ENCODE measurements around the gene RPS6KA3.

Gene RPS6KA3

GRCh38 chrX:20267607-20267930 lies 860 bp upstream of the RPS6KA3 start:
- Histone ChIP-seq H3K27ac (ENCODE audit: low read depth, low read length) (peak overlapping the region; percentile 74), H3K4me1 (ENCODE audit: control insufficient read depth in 5 of 5, insufficient read depth in 5 of 5, low read length in 5 of 5) (peaks cover 0 to 9% (median 5%) of the 10 kb centered on the region in 5 donors), H3K4me3 (ENCODE audit: low read depth in 1 of 5, low read length in 5 of 5) (peak overlapping the region; percentile 50 to 76 (median 68)), H3K36me3 (ENCODE audit: control insufficient read depth in 5 of 5, insufficient read depth in 5 of 5, low read length in 5 of 5) (no peaks in the 10 kb centered on the region), H3K9me3 (ENCODE audit: control insufficient read depth in 5 of 5, low read length in 5 of 5) (no peaks in the 10 kb centered on the region), H3K9ac (ENCODE audit: low read length in 5 of 5) (peak overlapping the region in 4 of 5 donors; percentile 58 to 81 (median 70)), H3K27me3 (ENCODE audit: control insufficient read depth in 5 of 5, insufficient read depth in 4 of 5, low read length in 5 of 5) (peaks cover 0 to 15% (median 3%) of the 10 kb centered on the region in 5 donors)

GRCh38 chrX:20265726-20266681 lies 705 bp downstream of the RPS6KA3 start:
- Histone ChIP-seq H3K4me3 (ENCODE audit: low read depth in 1 of 5, low read length in 5 of 5) (peak overlapping the region; percentile 71 to 83 (median 76)), H3K36me3 (ENCODE audit: control insufficient read depth in 5 of 5, insufficient read depth in 5 of 5, low read length in 5 of 5) (no peaks in the 10 kb centered on the region), H3K27me3 (ENCODE audit: control insufficient read depth in 5 of 5, insufficient read depth in 4 of 5, low read length in 5 of 5) (peaks cover 0 to 15% (median 3%) of the 10 kb centered on the region in 5 donors), H3K4me1 (ENCODE audit: control insufficient read depth in 5 of 5, insufficient read depth in 5 of 5, low read length in 5 of 5) (peaks cover 0 to 9% (median 5%) of the 10 kb centered on the region in 5 donors), H3K9ac (ENCODE audit: low read length in 5 of 5) (peak overlapping the region in 4 of 5 donors; percentile 62 to 91 (median 83)), H3K9me3 (ENCODE audit: control insufficient read depth in 5 of 5, low read length in 5 of 5) (no peaks in the 10 kb centered on the region), H3K27ac (ENCODE audit: low read depth, low read length) (peak overlapping the region; percentile 69)

- peak overlapping the region; percentile 71 to 83 (median 76) for H3K4me3 ChIP-seq (ENCODE audit: low read depth in 1 of 5, low read length in 5 of 5)
- H3K27ac ChIP-seq (ENCODE audit: low read depth, low read length), result peak overlapping the region; percentile 69
- H3K36me3 ChIP-seq (ENCODE audit: control insufficient read depth in 5 of 5, insufficient read depth in 5 of 5, low read length in 5 of 5), result no peaks in the 10 kb centered on the region
- peaks cover 0 to 9% (median 5%) of the 10 kb centered on the region in 5 donors for H3K4me1 ChIP-seq (ENCODE audit: control insufficient read depth in 5 of 5, insufficient read depth in 5 of 5, low read length in 5 of 5)
- H3K9ac ChIP-seq (ENCODE audit: low read length in 5 of 5), result peak overlapping the region in 4 of 5 donors; percentile 62 to 91 (median 83)
- peaks cover 0 to 15% (median 3%) of the 10 kb centered on the region in 5 donors for H3K27me3 ChIP-seq (ENCODE audit: control insufficient read depth in 5 of 5, insufficient read depth in 4 of 5, low read length in 5 of 5)
- H3K9me3 ChIP-seq (ENCODE audit: control insufficient read depth in 5 of 5, low read length in 5 of 5), result no peaks in the 10 kb centered on the region
These were observed 1.4 kb downstream of the RPS6KA3 start for GRCh38 chrX:20265221-20265725.

- H3K4me1 ChIP-seq (ENCODE audit: control insufficient read depth in 5 of 5, insufficient read depth in 5 of 5, low read length in 5 of 5), result peaks cover 0 to 9% (median 3%) of the 10 kb centered on the region in 5 donors
- no peak overlapping the region for H3K4me3 ChIP-seq (ENCODE audit: low read depth in 1 of 5, low read length in 5 of 5)
- peak overlapping the region in 2 of 5 donors; percentile 30 to 68 for H3K9ac ChIP-seq (ENCODE audit: low read length in 5 of 5)
- peak overlapping the region; percentile 27 for H3K27ac ChIP-seq (ENCODE audit: low read depth, low read length)
- no peaks in the 10 kb centered on the region for H3K9me3 ChIP-seq (ENCODE audit: control insufficient read depth in 5 of 5, low read length in 5 of 5)
- H3K27me3 ChIP-seq (ENCODE audit: control insufficient read depth in 5 of 5, insufficient read depth in 4 of 5, low read length in 5 of 5), result peaks cover 0 to 12% (median 3%) of the 10 kb centered on the region in 5 donors
- no peaks in the 10 kb centered on the region for H3K36me3 ChIP-seq (ENCODE audit: control insufficient read depth in 5 of 5, insufficient read depth in 5 of 5, low read length in 5 of 5)
These were observed 3.2 kb downstream of the RPS6KA3 start for GRCh38 chrX:20263474-20263873.

GRCh38 chrX:20260885-20261284 lies 5.8 kb downstream of the RPS6KA3 start:
- H3K9me3 ChIP-seq (ENCODE audit: control insufficient read depth in 5 of 5, low read length in 5 of 5), result no peaks in the 10 kb centered on the region
- H3K4me3 ChIP-seq (ENCODE audit: low read depth in 1 of 5, low read length in 5 of 5), result no peak overlapping the region
- no peaks in the 10 kb centered on the region for H3K36me3 ChIP-seq (ENCODE audit: control insufficient read depth in 5 of 5, insufficient read depth in 5 of 5, low read length in 5 of 5)
- peaks cover 0 to 5% (median 3%) of the 10 kb centered on the region in 5 donors for H3K27me3 ChIP-seq (ENCODE audit: control insufficient read depth in 5 of 5, insufficient read depth in 4 of 5, low read length in 5 of 5)
- peaks cover 0 to 6% (median 0%) of the 10 kb centered on the region in 5 donors for H3K4me1 ChIP-seq (ENCODE audit: control insufficient read depth in 5 of 5, insufficient read depth in 5 of 5, low read length in 5 of 5)
- H3K27ac ChIP-seq (ENCODE audit: low read depth, low read length), result no peak overlapping the region
- H3K9ac ChIP-seq (ENCODE audit: low read length in 5 of 5), result no peak overlapping the region

GRCh38 chrX:20254712-20255299 lies 11.9 kb downstream of the RPS6KA3 start:
- H3K9me3 ChIP-seq (ENCODE audit: control insufficient read depth in 5 of 5, low read length in 5 of 5), result no peaks in the 10 kb centered on the region
- H3K27ac ChIP-seq (ENCODE audit: low read depth, low read length), result no peak overlapping the region
- no peak overlapping the region for H3K9ac ChIP-seq (ENCODE audit: low read length in 5 of 5)
- H3K4me1 ChIP-seq (ENCODE audit: control insufficient read depth in 5 of 5, insufficient read depth in 5 of 5, low read length in 5 of 5), result peaks cover 2 to 8% (median 4%) of the 10 kb centered on the region in 5 donors
- no peaks in the 10 kb centered on the region for H3K36me3 ChIP-seq (ENCODE audit: control insufficient read depth in 5 of 5, insufficient read depth in 5 of 5, low read length in 5 of 5)
- peaks cover 0 to 6% (median 0%) of the 10 kb centered on the region in 5 donors for H3K27me3 ChIP-seq (ENCODE audit: control insufficient read depth in 5 of 5, insufficient read depth in 4 of 5, low read length in 5 of 5)
- no peak overlapping the region for H3K4me3 ChIP-seq (ENCODE audit: low read depth in 1 of 5, low read length in 5 of 5)

- H3K27ac ChIP-seq (ENCODE audit: low read depth, low read length), result no peak overlapping the region
- peaks cover 2 to 8% (median 4%) of the 10 kb centered on the region in 5 donors for H3K4me1 ChIP-seq (ENCODE audit: control insufficient read depth in 5 of 5, insufficient read depth in 5 of 5, low read length in 5 of 5)
- no peak overlapping the region for H3K9ac ChIP-seq (ENCODE audit: low read length in 5 of 5)
- H3K36me3 ChIP-seq (ENCODE audit: control insufficient read depth in 5 of 5, insufficient read depth in 5 of 5, low read length in 5 of 5), result no peaks in the 10 kb centered on the region
- H3K27me3 ChIP-seq (ENCODE audit: control insufficient read depth in 5 of 5, insufficient read depth in 4 of 5, low read length in 5 of 5), result peaks cover 0 to 6% (median 0%) of the 10 kb centered on the region in 5 donors
- peaks cover 0 to 5% (median 0%) of the 10 kb centered on the region in 5 donors for H3K9me3 ChIP-seq (ENCODE audit: control insufficient read depth in 5 of 5, low read length in 5 of 5)
- no peak overlapping the region for H3K4me3 ChIP-seq (ENCODE audit: low read depth in 1 of 5, low read length in 5 of 5)
These were observed 13.5 kb downstream of the RPS6KA3 start for GRCh38 chrX:20253232-20253543.

- Histone ChIP-seq H3K9ac (ENCODE audit: low read length in 5 of 5) (no peak overlapping the region), H3K4me3 (ENCODE audit: low read depth in 1 of 5, low read length in 5 of 5) (no peak overlapping the region), H3K27ac (ENCODE audit: low read depth, low read length) (no peak overlapping the region), H3K36me3 (ENCODE audit: control insufficient read depth in 5 of 5, insufficient read depth in 5 of 5, low read length in 5 of 5) (no peaks in the 10 kb centered on the region), H3K4me1 (ENCODE audit: control insufficient read depth in 5 of 5, insufficient read depth in 5 of 5, low read length in 5 of 5) (peaks cover 2 to 8% (median 4%) of the 10 kb centered on the region in 5 donors), H3K27me3 (ENCODE audit: control insufficient read depth in 5 of 5, insufficient read depth in 4 of 5, low read length in 5 of 5) (peaks cover 0 to 6% (median 0%) of the 10 kb centered on the region in 5 donors), H3K9me3 (ENCODE audit: control insufficient read depth in 5 of 5, low read length in 5 of 5) (peaks cover 0 to 5% (median 0%) of the 10 kb centered on the region in 5 donors)
These were observed 14.1 kb downstream of the RPS6KA3 start for GRCh38 chrX:20252381-20253231.

- Histone ChIP-seq H3K36me3 (ENCODE audit: control insufficient read depth in 5 of 5, insufficient read depth in 5 of 5, low read length in 5 of 5) (no peaks in the 10 kb centered on the region), H3K4me3 (ENCODE audit: low read depth in 1 of 5, low read length in 5 of 5) (no peak overlapping the region), H3K27me3 (ENCODE audit: control insufficient read depth in 5 of 5, insufficient read depth in 4 of 5, low read length in 5 of 5) (peaks cover 0 to 6% (median 0%) of the 10 kb centered on the region in 5 donors), H3K9me3 (ENCODE audit: control insufficient read depth in 5 of 5, low read length in 5 of 5) (peaks cover 0 to 5% (median 0%) of the 10 kb centered on the region in 5 donors), H3K27ac (ENCODE audit: low read depth, low read length) (no peak overlapping the region), H3K4me1 (ENCODE audit: control insufficient read depth in 5 of 5, insufficient read depth in 5 of 5, low read length in 5 of 5) (peaks cover 2 to 8% (median 4%) of the 10 kb centered on the region in 5 donors), H3K9ac (ENCODE audit: low read length in 5 of 5) (no peak overlapping the region)
These were observed 15.0 kb downstream of the RPS6KA3 start for GRCh38 chrX:20251691-20252090.
